ENCODE results near the gene LRRC63.

LRRC63 gene

GRCh38 chr13:46321494-46322225 lies 109.9 kb downstream of the LRRC63 start:
- CTCF ChIA-PET: interaction anchor here (0.5 to 0.9 kb wide), 3 partner anchors 32 to 514 kb away, joined by 3 read pairs; no protein-coding TSS in a partner anchor

GRCh38 chr13:46324976-46325375 lies 113.2 kb downstream of the LRRC63 start:
- DNase-seq (ENCODE audit: extremely low spot score): no peak
- TF ChIP-seq ZNF384 (IDR thresholded peaks at IDR 0.05): no peak

More at GRCh38 chr13:46321494-46322225, 109.9 kb downstream of the LRRC63 start:
- POLR2A ChIA-PET: interaction anchor here (0.9 kb wide), 1 partner anchor 38 kb away, joined by 3 read pairs; no protein-coding TSS in a partner anchor
- peak; percentile 72 for DNase-seq (ENCODE audit: extremely low spot score)
- no peak for TF ChIP-seq TARDBP (IDR thresholded peaks at IDR 0.05)
- no peak for TF ChIP-seq NFRKB (IDR thresholded peaks at IDR 0.05)

More at GRCh38 chr13:46324976-46325375, 113.2 kb downstream of the LRRC63 start:
- ChIA-PET CTCF (no interaction called here), POLR2A (no interaction called here)
